Stomach (tissue), 9 donors: Measurements from ENCODE around the gene POLD2. TPM values are rescaled to one million over a fixed set of nuclear protein-coding genes. Genes with fewer than 3 reads are reported as not detected.
A peak's percentile ranks its signal among the peaks of the same experiment; 100 is the strongest.
"Not testable (repeated sequence)": the region's sequence is repeated elsewhere in the genome, so short reads cannot be mapped to it uniquely, and the experiment has no call there.

Experiments
- DNase-seq, 2 donors: peaks; one replicate each; pipeline versions ENCODE4 v3.0.0 to v3.0.0-alpha.2; 2013 to 2019
- H3K27ac ChIP-seq, 5 donors: fragments of 200-600 bp in 4 of 5; sonication (generic) in 4 of 5; one replicate each; pipeline ENCODE4 v1.5.1; 2013 to 2019; ENCODE audit warnings: mild to moderate bottlenecking in 1 of 5, moderate library complexity in 1 of 5
- H3K27me3 ChIP-seq, 3 donors: fragments of 200-600 bp; sonication (generic); one replicate each; pipeline ENCODE4 v1.5.1; 2017 to 2019; ENCODE audit warnings: mixed run types in 1 of 3
- H3K36me3 ChIP-seq, 4 donors: fragments of 200-600 bp; sonication (generic); 1 replicate in 3 of 4; 2 replicates in 1 of 4; pipeline ENCODE4 v1.5.1; 2016 to 2019
- H3K4me1 ChIP-seq, 4 donors: fragments of 200-600 bp; sonication (generic); one replicate each; pipeline ENCODE4 v1.5.1; 2016 to 2019
- H3K4me3 ChIP-seq, 4 donors: fragments of 200-600 bp; sonication (generic) in 3 of 4; one replicate each; pipeline ENCODE4 v1.5.1; 2016 to 2019; ENCODE audit warnings: mild to moderate bottlenecking in 1 of 4
- H3K9me3 ChIP-seq, 4 donors: fragments of 200-600 bp; sonication (generic); one replicate each; pipeline ENCODE4 v1.5.1; 2016 to 2019
- EP300 ChIP-seq: sonication (generic); formaldehyde crosslinking; IDR thresholded peaks from one replicate; pipeline ENCODE4 v1.6.1; 2017; ENCODE audit warnings: antibody characterized with exemption
- POLR2A ChIP-seq, 4 donors: fragments of 450-650 bp; IDR thresholded peaks; one replicate each; pipeline ENCODE4 v1.6.1; 2016; ENCODE audit warnings: antibody characterized with exemption in 4 of 4, control low read depth in 2 of 4, mild to moderate bottlenecking in 1 of 4, moderate library complexity in 1 of 4
- POLR2AphosphoS5 ChIP-seq, 3 donors: sonication (generic); formaldehyde crosslinking; IDR thresholded peaks; one replicate each; pipeline ENCODE4 v1.6.1; 2016; ENCODE audit warnings: antibody characterized with exemption in 3 of 3
- WGBS, 5 donors: extraction: QIAGEN DNeasy Blood & Tissue Kit in 3 of 5; methylation state at CpG; one replicate each; pipeline versions ENCODE4 v1.1.5 to v1.1.7; 2013 to 2018; 5-methylcytosine and 5-hydroxymethylcytosine counted together
- intact Hi-C: fragments of 100-400 bp; cut with DNase I; formaldehyde crosslinking; loops from one replicate; pipeline ENCODE4 v1.15.1; 2023; ENCODE audit warnings: low total_unique reads
- polyA plus RNA-seq, 3 donors: library from polyadenylated mRNA; stranded (reverse); fragments of 200-250 nt; gene quantifications; one replicate each; pipeline ENCODE4 v1.2.3, GENCODE V29; 2013
- total RNA-seq, 5 donors: library from RNA; depleted of rRNA; stranded (reverse); fragments of >200 nt; gene quantifications; one replicate each; pipeline versions ENCODE4 v1.1.0 to v1.2.3, GENCODE V29; 2014 to 2016
- TF ChIP-seq, protein P1 (sequence below), 7 experiments: fragments of 450-650 bp in 4 of 7; fragments of 200-600 bp in 3 of 7; sonication (generic) in 3 of 7; IDR thresholded peaks; one replicate each; pipeline ENCODE4 v1.5.1; 2016 to 2019; ENCODE audit warnings: antibody characterized with exemption in 7 of 7, control low read depth in 2 of 7, mild to moderate bottlenecking in 1 of 7
- donor health status: healthy with polysubstance abuse.
- donor health status: Bipolar disorder and iron deficiency.
- donor health status: healthy.

POLD2 gene
- total and polyA plus RNA-seq, 8 donors, result 19.8 to 91.2 (median 62.3) TPM

DNA sequence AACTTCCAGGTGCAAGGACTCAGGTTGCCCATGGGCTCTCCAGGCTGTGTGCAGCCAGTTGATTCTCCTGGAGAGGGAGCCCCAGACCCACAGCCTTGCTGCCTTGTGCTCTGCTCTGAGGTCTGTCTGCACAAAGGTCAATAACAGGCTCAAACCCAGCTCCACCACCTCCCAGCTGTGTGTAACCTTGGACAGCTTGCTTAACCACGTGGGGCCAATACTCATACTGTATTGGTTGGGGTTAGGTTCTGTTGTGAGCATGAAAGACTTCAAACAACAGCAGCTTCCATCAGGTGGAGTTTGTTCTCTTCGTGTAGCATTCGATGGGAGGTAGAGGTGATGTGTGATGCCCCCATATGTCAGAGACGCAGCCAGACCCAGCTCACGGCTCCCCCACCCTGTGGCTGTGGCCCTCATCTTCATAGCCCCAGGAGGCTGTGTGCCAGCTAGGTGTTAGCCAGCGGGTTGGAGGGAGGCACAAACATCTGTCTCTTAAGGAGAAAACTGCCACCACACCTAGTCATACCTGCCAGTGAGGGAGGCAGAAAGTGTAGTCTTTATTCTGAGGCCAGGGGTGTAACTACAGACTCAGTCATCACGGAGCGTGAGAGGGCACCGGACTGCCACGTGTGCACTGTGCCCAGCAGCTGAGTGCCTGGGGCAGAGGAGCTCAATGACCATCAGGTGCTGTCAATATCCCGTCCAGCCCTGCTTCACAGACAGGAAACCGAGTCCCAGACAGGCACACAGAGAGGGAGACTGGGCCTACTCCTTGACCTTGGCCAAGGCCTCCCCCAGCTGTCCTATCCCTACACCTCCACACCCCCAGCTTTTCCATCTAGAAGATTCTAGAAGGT lies 8.1 kb upstream of the POLD2 start:
- H3K4me1 ChIP-seq, result no peaks in the 10 kb centered on the region
- 68 to 77% (median 77%) methylated on average over 12 of the region's 12 CpGs for WGBS, 5 donors
- TF ChIP-seq, protein P1, sequence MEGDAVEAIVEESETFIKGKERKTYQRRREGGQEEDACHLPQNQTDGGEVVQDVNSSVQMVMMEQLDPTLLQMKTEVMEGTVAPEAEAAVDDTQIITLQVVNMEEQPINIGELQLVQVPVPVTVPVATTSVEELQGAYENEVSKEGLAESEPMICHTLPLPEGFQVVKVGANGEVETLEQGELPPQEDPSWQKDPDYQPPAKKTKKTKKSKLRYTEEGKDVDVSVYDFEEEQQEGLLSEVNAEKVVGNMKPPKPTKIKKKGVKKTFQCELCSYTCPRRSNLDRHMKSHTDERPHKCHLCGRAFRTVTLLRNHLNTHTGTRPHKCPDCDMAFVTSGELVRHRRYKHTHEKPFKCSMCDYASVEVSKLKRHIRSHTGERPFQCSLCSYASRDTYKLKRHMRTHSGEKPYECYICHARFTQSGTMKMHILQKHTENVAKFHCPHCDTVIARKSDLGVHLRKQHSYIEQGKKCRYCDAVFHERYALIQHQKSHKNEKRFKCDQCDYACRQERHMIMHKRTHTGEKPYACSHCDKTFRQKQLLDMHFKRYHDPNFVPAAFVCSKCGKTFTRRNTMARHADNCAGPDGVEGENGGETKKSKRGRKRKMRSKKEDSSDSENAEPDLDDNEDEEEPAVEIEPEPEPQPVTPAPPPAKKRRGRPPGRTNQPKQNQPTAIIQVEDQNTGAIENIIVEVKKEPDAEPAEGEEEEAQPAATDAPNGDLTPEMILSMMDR (IDR thresholded peaks at IDR 0.05), result no peak
- no peak for TF ChIP-seq POLR2AphosphoS5 (IDR thresholded peaks at IDR 0.05)
- TF ChIP-seq EP300, result no peak
- no peak for TF ChIP-seq POLR2A (IDR thresholded peaks at IDR 0.05)
- DNase-seq, result peak in 1 of 2 donors; percentile 64
- no peaks in the 10 kb centered on the region for H3K36me3 ChIP-seq
- no peak overlapping the region for H3K4me3 ChIP-seq
- no peaks in the 10 kb centered on the region for H3K27me3 ChIP-seq
- no peak overlapping the region for H3K27ac ChIP-seq
- intact Hi-C loops, result no loop called here
- H3K9me3 ChIP-seq, result no peaks in the 10 kb centered on the region

DNA sequence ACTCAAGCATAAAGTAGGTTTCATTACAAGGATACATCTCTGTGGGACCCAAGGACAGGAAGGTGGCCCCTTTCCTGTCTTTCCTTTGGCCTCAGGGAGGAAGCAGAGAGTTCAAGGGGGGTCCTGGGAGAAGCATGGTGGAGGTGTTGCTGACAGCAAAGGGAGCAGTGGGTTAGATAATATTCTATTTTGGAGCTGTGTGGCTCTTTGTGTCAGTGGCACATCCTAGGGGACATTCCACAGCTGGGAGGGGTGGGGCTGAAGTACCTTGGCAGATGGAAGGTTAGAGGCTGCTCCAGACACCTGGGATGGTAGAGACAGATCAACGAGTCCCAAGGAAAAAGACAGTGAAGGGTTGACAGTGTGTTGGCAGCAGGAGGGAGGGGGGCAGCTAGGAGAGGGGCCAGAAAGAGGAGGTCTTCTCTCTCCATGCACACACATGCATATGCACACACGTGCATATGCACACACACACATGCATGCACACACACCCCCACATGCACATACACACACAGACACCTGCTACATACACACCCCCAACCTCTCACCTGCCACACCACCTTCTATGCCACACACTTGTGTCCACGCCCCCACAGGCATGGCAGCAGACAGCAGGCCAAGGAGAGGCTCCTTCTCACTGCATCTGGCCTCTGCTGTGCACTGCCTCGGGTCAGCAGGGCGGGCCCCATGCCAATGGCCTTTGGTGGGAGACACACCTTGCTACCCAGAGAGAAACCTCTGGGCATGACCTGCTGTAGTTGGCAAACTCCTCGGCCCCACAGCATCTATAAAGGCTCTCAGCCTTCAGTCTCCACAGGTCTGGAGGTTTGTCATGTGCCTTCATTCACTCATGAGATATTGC lies 5.6 kb upstream of the POLD2 start:
- no peak overlapping the region for H3K27ac ChIP-seq
- TF ChIP-seq EP300, result no peak
- no peak for TF ChIP-seq POLR2A (IDR thresholded peaks at IDR 0.05)
- TF ChIP-seq POLR2AphosphoS5 (IDR thresholded peaks at IDR 0.05), result no peak
- TF ChIP-seq, protein P1 (IDR thresholded peaks at IDR 0.05), result no peak
- intact Hi-C loops, result loop anchor here (10.0 kb wide), 1 partner anchor 54 kb away; no protein-coding TSS in a partner anchor
- H3K36me3 ChIP-seq, result no peaks in the 10 kb centered on the region
- 57 to 81% (median 75%) methylated on average over 3 to 6 of the region's 6 CpGs for WGBS, 5 donors
- no peak for DNase-seq
- H3K9me3 ChIP-seq, result no peaks in the 10 kb centered on the region
- no peaks in the 10 kb centered on the region for H3K27me3 ChIP-seq
- peaks cover 0 to 6% (median 5%) of the 10 kb centered on the region in 4 donors for H3K4me1 ChIP-seq
- H3K4me3 ChIP-seq, result no peak overlapping the region

DNA sequence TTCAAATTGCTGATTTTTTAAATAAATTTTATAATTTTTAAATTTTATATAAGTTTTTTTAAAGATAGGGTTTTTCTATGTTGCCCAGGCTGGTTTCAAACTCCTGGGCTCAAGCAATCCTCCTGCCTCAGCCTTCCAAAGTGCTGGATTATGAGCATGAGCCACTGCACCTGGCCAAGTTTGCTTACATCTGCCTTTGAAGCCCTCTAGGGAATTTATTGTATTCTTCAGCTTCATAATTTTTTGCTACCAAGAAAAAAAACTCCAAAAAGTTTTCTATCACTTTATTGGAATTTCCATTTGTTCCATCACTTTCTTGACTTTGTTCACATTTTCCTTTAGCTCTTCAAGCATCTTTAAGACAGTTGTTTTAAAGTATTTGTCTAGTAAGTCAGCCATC lies 3.8 kb upstream of the POLD2 start:
- DNase-seq, result no peak
- Histone ChIP-seq H3K27me3 (no peaks in the 10 kb centered on the region), H3K36me3 (no peaks in the 10 kb centered on the region), H3K4me3 (no peak overlapping the region), H3K27ac (no peak overlapping the region), H3K9me3 (no peaks in the 10 kb centered on the region), H3K4me1 (peaks cover 6 to 22% (median 16%) of the 10 kb centered on the region in 4 donors)
- no peak for TF ChIP-seq EP300
- TF ChIP-seq POLR2A (IDR thresholded peaks at IDR 0.05), result no peak
- TF ChIP-seq, protein P1 (IDR thresholded peaks at IDR 0.05), result no peak
- TF ChIP-seq POLR2AphosphoS5 (IDR thresholded peaks at IDR 0.05), result no peak
- intact Hi-C loops, result loop anchor here (10.0 kb wide), 1 partner anchor 52 kb away; no protein-coding TSS in a partner anchor

DNA sequence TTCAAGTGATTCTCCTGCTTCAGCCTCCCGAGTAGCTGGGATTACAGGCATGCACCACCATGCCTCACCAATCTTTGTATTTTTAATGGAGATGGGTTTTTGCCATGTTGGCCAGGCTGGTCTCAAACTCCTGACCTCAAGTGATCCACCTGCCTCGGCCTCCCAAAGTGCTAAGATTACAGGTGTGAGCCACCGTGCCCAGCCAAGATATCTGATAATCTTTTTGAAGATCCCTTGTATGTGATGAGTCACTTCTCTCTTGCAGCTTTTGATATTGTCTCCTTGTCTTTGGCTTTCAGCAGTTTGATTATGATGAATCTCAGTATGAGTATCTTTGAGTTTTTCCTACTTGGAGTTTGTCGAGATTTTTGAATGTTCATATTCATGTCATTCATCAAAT lies 3.2 kb upstream of the POLD2 start:
- not testable (repeated sequence) for H3K4me3 ChIP-seq, H3K9me3 ChIP-seq, H3K27ac ChIP-seq, H3K36me3 ChIP-seq, H3K27me3 ChIP-seq, DNase-seq
- H3K4me1 ChIP-seq, result peaks cover 6 to 28% (median 21%) of the 10 kb centered on the region in 4 donors
- WGBS, 5 donors, result 81 to 91% (median 86%) methylated on average over 4 of the region's 4 CpGs
- intact Hi-C loops, result loop anchor here (10.0 kb wide), 1 partner anchor 52 kb away; no protein-coding TSS in a partner anchor
